HG02870 (cell line): Measurements from ENCODE around the gene SECISBP2.
"Not testable (repeated sequence)": the region's sequence is repeated elsewhere in the genome, so short reads cannot be mapped to it uniquely, and the experiment has no call there.

Experiments
- ATAC-seq: cut with Tn5 transposase; IDR thresholded peaks from one replicate; pipeline ENCODE4 v1.9.1; 2021; ENCODE audit warnings: mild to moderate bottlenecking, moderate library complexity; ENCODE audit not compliant: unreplicated experiment

SECISBP2 gene, protein sequence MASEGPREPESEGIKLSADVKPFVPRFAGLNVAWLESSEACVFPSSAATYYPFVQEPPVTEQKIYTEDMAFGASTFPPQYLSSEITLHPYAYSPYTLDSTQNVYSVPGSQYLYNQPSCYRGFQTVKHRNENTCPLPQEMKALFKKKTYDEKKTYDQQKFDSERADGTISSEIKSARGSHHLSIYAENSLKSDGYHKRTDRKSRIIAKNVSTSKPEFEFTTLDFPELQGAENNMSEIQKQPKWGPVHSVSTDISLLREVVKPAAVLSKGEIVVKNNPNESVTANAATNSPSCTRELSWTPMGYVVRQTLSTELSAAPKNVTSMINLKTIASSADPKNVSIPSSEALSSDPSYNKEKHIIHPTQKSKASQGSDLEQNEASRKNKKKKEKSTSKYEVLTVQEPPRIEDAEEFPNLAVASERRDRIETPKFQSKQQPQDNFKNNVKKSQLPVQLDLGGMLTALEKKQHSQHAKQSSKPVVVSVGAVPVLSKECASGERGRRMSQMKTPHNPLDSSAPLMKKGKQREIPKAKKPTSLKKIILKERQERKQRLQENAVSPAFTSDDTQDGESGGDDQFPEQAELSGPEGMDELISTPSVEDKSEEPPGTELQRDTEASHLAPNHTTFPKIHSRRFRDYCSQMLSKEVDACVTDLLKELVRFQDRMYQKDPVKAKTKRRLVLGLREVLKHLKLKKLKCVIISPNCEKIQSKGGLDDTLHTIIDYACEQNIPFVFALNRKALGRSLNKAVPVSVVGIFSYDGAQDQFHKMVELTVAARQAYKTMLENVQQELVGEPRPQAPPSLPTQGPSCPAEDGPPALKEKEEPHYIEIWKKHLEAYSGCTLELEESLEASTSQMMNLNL

DNA sequence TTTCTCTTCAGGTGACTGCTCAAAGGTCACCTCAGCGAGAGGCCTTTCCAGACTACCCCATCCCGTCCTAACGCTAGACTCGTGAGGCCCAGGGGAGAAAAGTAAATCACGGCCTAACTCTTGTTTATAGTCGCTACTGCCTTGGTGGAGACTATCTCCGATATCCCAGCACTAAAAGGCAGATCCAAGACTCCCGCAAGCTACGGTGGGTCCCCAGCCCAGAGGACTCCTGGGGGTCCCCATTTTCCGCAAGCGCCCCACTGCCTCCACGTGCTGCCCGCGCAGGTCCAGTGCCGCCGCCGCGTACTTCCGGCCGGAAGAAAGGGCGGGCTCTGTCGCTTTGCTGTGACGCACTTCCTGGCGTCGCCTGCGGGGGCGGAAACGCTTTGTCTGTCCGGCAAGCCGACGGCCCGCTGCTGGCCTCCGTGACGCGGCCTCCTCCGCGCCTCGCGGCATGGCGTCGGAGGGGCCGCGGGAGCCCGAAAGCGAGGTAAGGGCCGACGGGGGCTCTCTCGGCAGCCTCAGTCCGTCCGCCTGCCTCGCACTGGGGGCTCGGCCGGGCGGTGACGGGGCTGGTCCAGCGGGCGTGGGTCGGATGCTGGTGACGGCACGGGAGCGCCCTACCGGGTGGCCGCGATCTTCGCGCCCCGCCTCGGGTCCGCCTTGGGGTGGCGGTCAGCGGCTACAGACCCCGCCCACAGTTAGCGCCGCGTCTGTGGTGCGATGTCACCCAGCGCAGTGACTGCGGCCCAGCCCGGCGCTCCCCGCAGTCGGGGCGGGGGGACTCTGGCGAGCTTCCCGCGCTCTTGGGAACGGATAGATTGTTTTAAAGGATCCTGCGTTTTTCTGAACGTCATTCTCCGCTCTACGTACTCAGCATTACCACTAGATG, at the start of gene SECISBP2:
Gene SECISBP2, plus strand, starts transcription at position 378 of the 892 bp plus-strand sequence. Its CDS starts 77 bp downstream, at position 455.
- ATAC-seq = peak; percentile 77

GRCh38 chr9:89273528-89274279, 44.6 kb upstream of the SECISBP2 start:
- no peak for ATAC-seq

DNA sequence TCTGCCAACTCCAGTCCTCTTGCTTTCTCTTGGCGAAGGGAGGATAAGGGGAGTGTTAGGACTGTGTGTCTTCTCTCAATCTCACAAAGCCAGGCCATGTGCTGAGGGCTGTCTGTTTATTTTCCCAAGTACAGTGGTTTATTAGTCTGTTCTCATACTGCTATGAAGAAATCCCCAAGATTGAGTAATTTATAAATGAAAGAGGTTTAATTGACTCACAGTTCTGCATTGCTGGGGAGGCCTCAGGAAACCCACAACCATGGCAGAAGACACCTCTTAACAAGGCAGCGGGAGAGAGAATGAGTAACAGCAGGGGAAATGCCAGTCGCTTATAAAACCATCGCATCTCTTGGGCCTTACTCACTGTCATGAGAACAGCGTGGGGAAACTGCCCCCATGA, 43.5 kb upstream of the SECISBP2 start:
- no peak for ATAC-seq

- not testable (repeated sequence) for ATAC-seq
Observed at GRCh38 chr9:89276040-89276439, 42.3 kb upstream of the SECISBP2 start.

DNA sequence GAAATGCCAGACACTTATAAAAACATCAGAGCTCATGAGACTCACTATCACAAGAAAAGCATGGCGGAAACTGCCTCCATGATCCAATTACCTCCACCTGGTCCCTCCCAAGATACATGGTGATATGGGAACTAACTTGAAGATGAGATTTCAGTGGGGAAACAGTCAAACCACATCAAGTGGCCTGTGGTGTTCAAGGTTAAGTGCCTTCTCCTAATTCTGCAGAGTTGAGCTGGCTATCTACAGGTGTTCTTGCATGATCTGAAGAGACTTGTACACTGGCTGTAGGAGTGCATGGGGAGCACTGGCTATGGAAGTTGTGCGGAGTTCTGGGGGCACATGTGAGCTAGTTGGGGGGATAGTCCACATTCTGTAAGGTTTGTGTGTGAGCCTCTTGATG, 41.3 kb upstream of the SECISBP2 start:
- ATAC-seq = no peak

- no peak for ATAC-seq
Observed at GRCh38 chr9:89277454-89277853, 40.8 kb upstream of the SECISBP2 start.

DNA sequence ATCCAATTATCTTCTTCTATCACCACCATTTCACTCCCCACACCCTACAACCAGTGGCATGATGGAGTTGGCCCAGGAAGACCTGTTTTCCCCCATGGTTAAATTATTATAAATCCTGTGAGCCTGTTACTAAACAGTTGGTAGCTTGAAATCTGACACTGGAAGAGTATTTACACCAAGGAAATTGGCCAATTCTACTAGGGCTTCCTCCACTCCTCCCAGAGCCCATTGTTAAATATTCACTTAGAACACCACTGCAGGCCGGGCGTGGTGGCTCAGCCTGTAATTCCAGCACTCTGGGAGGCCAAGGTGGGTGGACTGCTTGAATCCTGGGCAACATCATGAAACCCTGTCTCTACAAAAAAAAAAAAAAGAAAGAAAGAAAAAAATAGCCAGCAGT, 39.7 kb upstream of the SECISBP2 start:
- no peak for ATAC-seq

- ATAC-seq = no peak
Observed at GRCh38 chr9:89278997-89279739, 39.1 kb upstream of the SECISBP2 start.

GRCh38 chr9:89281106-89281505, 37.2 kb upstream of the SECISBP2 start:
- no peak for ATAC-seq

GRCh38 chr9:89282248-89282968, 35.9 kb upstream of the SECISBP2 start:
- ATAC-seq = not testable (repeated sequence)

- ATAC-seq = no peak
Observed at GRCh38 chr9:89284076-89284475, 34.2 kb upstream of the SECISBP2 start.

- no peak for ATAC-seq
Observed at GRCh38 chr9:89291741-89292140, 26.6 kb upstream of the SECISBP2 start.

DNA sequence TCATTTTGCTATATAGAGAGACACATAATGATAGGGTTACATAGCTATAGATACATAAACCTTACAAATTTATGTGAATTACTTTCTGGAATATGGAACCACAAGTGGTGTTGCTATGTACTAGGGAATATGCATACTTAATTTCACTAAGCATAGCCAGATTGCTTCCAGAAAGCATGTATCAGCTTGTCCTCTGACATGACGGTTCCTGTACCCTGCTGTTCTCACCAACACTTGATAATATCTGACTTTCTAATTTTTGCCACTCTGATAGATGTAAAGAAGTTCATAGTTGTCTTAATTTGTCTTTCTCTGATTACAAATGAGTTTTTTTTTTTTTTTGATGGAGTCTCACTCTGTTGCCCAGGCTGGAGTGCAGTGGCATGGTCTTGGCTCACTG, 25.3 kb upstream of the SECISBP2 start:
- ATAC-seq = no peak

DNA sequence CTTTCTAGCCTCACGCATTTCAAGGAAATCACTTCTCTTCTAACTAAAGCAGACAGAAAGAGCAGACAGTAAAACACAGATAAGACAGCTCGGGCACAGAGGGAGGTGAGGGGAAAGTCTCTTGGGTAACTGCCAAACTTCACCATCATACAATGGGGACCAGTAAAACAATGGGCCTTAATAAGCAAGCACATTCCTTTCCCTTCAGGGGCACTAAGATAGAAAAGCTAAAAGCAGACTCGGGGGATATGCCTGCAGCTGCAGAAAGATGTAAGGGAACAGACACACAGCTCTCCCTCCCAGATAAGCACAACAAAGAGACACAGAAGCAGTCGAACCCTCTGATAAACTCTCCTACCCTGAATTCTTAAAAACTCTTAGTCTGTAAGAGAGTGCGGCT, 22.9 kb upstream of the SECISBP2 start:
- ATAC-seq = no peak

DNA sequence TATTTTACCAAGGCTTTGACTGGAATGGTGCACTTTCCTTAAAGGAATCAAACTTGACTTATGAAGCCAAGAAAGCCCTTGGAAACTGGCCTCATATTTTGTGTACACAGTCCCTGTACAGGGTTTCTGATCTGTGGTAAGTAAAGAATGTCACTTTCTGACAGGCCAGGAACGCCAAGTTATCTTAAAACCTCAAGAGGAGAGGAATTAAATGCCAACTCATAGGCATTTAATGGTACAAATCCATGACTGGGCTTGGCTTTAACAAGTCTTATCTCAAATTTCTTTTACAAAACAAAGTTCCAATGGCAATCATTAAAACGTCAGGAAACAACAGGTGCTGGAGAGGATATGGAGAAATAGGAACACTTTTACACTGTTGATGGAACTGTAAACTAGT, 16.3 kb upstream of the SECISBP2 start:
- ATAC-seq = not testable (repeated sequence)

- peak; percentile 28 for ATAC-seq
Observed at GRCh38 chr9:89304020-89304833, 14.1 kb upstream of the SECISBP2 start.

DNA sequence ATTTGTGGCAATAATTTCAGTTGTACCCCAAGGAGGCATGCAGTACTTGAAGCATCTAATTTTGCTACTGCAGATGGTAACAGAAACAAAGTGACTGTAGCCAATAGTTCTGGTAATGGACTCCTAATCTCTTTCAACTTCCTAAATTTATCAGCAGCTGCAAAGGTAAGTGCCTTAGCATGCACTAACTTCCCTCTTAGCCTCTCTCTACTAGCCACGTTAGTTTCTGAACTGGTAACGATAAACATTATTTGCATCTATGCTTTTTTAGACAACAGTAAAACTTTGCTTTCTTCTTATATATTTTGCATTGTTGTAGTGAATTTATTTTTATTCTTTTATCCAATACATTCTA, 13.5 kb upstream of the SECISBP2 start:
- peak; percentile 74 for ATAC-seq

GRCh38 chr9:89305868-89306267, 12.4 kb upstream of the SECISBP2 start:
- no peak for ATAC-seq
